ENCODE data around the gene CADPS.

- no peak for TF ChIP-seq CTCF (IDR thresholded peaks at IDR 0.05)
- TF ChIP-seq POLR2A (IDR thresholded peaks at IDR 0.05): no peak
Measured at GRCh38 chr3:62647711-62648110, 227.5 kb downstream of the CADPS start.
